IPS DF 6.9 (cell line): ENCODE data around the gene ARHGAP26.

Experiments
- DNase-seq: peaks from one replicate; pipeline ENCODE4 v3.0.0-alpha.2; 2013; ENCODE audit warnings: low read depth, low spot score
- H3K27ac ChIP-seq: one replicate; pipeline ENCODE4 v1.5.1; 2013; ENCODE audit warnings: low read length, control low read depth
- H3K27me3 ChIP-seq: 2 replicates; pipeline ENCODE4 v1.6.1; 2013; ENCODE audit warnings: mild to moderate bottlenecking, low read length; ENCODE audit not compliant: control insufficient read depth, insufficient read depth
- H3K36me3 ChIP-seq: 2 replicates; pipeline ENCODE4 v1.6.1; 2013; ENCODE audit warnings: low read length; ENCODE audit not compliant: control insufficient read depth, insufficient read depth
- H3K4me1 ChIP-seq: 2 replicates; pipeline ENCODE4 v1.6.1; 2013; ENCODE audit warnings: low read length; ENCODE audit not compliant: control insufficient read depth, insufficient read depth
- H3K4me3 ChIP-seq: 2 replicates; pipeline ENCODE4 v1.5.1; 2013; ENCODE audit warnings: mild to moderate bottlenecking, low read length
- H3K9me3 ChIP-seq: 2 replicates; pipeline ENCODE4 v1.6.1; 2013; ENCODE audit warnings: low read length, inconsistent platforms; ENCODE audit not compliant: control insufficient read depth, insufficient read depth
- WGBS: extraction: QIAGEN DNeasy Blood & Tissue Kit; methylation state at CpG from one replicate; pipeline ENCODE4 v1.1.7; 2013; ENCODE audit warnings: mixed read lengths, missing lambda C conversion rate; ENCODE audit not compliant: insufficient read length, insufficient coverage; 5-methylcytosine and 5-hydroxymethylcytosine counted together

The ARHGAP26 gene

GRCh38 chr5:142784401-142784955, 14.3 kb downstream of the ARHGAP26 start:
- no peaks in the 10 kb centered on the region for H3K9me3 ChIP-seq
- H3K4me3 ChIP-seq, result no peak overlapping the region
- DNase-seq, result no peak
- H3K27ac ChIP-seq, result no peak overlapping the region
- H3K4me1 ChIP-seq, result peaks cover 7% of the 10 kb centered on the region
- H3K36me3 ChIP-seq, result no peaks in the 10 kb centered on the region
- WGBS, result no CpG with 5 or more reads among the region's 7 CpGs
- no peaks in the 10 kb centered on the region for H3K27me3 ChIP-seq

DNA sequence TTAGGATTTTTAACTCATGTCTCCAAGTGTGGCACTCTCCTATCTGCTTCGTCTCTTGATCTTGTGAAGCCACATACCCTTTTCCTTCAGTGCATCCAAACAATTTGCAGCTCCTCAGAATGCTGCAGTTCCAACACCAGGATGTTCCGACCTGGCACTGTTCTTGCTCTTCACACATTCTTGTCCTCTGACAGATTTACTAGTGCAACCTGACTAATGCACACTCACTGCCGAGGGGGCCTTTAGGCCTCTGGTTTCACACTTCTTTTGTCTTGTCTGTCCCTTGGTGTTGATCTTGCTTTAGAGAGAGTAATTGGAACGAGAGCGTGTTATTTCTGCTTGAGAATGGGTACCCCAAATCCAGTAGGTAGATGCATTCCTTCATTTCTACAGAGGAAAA, 15.0 kb downstream of the ARHGAP26 start:
- no peaks in the 10 kb centered on the region for H3K9me3 ChIP-seq
- H3K27me3 ChIP-seq, result no peaks in the 10 kb centered on the region
- no peak overlapping the region for H3K4me3 ChIP-seq
- no peak for DNase-seq
- WGBS, result no CpG with 5 or more reads among the region's 5 CpGs
- peaks cover 7% of the 10 kb centered on the region for H3K4me1 ChIP-seq
- no peak overlapping the region for H3K27ac ChIP-seq
- no peaks in the 10 kb centered on the region for H3K36me3 ChIP-seq

GRCh38 chr5:142789206-142789605, 19.0 kb downstream of the ARHGAP26 start:
- H3K36me3 ChIP-seq, result no peaks in the 10 kb centered on the region
- no peak for DNase-seq
- no peaks in the 10 kb centered on the region for H3K9me3 ChIP-seq
- no peak overlapping the region for H3K4me3 ChIP-seq
- H3K27me3 ChIP-seq, result no peaks in the 10 kb centered on the region
- H3K4me1 ChIP-seq, result no peaks in the 10 kb centered on the region
- no CpG with 5 or more reads among the region's 1 CpG for WGBS
- no peak overlapping the region for H3K27ac ChIP-seq

DNA sequence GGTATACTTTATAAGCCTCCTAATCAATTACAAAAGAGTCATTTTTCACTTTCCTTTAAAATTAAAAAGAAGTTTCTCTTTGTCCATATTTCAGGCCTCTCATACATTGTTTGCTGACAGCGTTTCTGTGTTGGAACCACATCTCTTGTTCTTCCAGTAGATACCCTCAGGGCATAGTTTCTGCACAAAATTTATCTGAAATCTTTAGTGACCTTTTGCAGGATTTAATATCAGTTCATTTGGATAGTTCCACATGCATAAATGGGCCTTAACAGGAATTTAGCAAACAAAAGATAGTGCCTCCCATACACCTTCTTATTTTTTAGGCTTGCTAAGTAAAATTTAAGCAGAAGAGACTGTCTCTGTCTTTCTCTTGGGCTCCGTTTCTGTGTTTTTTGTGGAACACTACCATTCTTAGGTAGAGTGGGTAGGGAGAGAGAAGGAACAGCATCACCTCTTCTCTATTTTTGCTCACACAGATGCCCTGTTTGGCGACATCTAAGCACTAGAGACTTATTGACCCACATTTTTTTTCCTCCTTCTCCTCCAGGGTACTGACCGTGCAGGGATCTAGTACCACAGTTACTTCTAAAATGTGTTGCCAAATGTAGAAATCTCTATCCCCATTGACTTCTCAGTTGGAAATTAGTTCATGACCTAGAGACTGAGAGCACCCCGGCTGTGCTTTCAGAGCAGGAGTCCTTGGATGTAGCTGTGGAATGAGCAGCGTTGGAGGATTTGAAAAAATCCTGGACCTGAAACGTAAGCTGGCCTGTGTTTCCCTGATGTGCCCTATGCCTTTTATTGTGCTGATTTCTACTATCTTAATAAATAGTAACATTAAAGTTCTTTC, 22.1 kb downstream of the ARHGAP26 start:
- H3K9me3 ChIP-seq, result no peaks in the 10 kb centered on the region
- no peaks in the 10 kb centered on the region for H3K27me3 ChIP-seq
- H3K36me3 ChIP-seq, result no peaks in the 10 kb centered on the region
- no peak overlapping the region for H3K4me3 ChIP-seq
- H3K27ac ChIP-seq, result no peak overlapping the region
- DNase-seq, result no peak
- no peaks in the 10 kb centered on the region for H3K4me1 ChIP-seq
- WGBS, result no CpG with 5 or more reads among the region's 7 CpGs

- no CpG with 5 or more reads among the region's 5 CpGs for whole genome bisulfite sequencing
- no peaks in the 10 kb centered on the region for H3K9me3 ChIP-seq
- DNase-seq, result no peak
- no peaks in the 10 kb centered on the region for H3K27me3 ChIP-seq
- H3K36me3 ChIP-seq, result no peaks in the 10 kb centered on the region
- no peak overlapping the region for H3K27ac ChIP-seq
- H3K4me1 ChIP-seq, result no peaks in the 10 kb centered on the region
- no peak overlapping the region for H3K4me3 ChIP-seq
Measured at GRCh38 chr5:142792865-142793232, 22.7 kb downstream of the ARHGAP26 start.

- Histone ChIP-seq H3K4me1 (no peaks in the 10 kb centered on the region), H3K9me3 (no peaks in the 10 kb centered on the region), H3K4me3 (no peak overlapping the region), H3K27me3 (no peaks in the 10 kb centered on the region), H3K36me3 (no peaks in the 10 kb centered on the region), H3K27ac (no peak overlapping the region)
- no CpG with 5 or more reads among the region's 2 CpGs for WGBS
- DNase-seq, result no peak
Measured at GRCh38 chr5:142794537-142794936, 24.4 kb downstream of the ARHGAP26 start.

- Histone ChIP-seq H3K27me3 (no peaks in the 10 kb centered on the region), H3K9me3 (no peaks in the 10 kb centered on the region), H3K4me3 (no peak overlapping the region), H3K36me3 (no peaks in the 10 kb centered on the region), H3K27ac (no peak overlapping the region), H3K4me1 (no peaks in the 10 kb centered on the region)
- WGBS, result no CpG with 5 or more reads among the region's 3 CpGs
- no peak for DNase-seq
Measured at GRCh38 chr5:142795251-142795650, 25.1 kb downstream of the ARHGAP26 start.

DNA sequence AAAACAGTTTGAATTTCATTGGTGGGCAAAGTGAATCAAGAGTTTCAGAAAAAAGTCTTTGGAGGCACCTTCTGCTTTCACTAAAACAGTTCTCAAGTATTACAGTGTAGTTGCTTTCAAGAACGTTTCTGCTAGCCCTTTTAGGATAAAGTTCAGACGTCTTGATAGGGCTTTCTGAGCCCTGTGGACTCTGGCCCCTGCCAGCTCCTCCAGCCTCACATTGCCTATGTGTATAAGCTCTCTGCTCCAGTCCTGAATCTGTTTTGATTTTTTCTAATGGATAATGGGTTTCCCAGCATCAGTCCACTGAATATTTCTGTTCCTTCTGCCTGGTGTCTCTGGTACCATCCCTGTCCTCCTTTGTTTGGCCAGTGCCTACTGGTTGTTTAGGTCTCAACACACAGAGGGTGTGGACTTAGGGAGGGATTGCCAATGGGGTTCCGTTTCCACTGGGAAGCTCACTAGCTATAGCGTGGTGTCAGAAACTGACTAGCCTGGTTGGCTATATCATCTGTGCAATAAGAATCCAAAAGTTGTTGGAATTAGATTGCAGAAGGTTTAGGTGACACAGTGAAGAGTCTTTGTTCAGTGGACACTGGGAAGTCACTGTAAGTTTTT, 26.4 kb downstream of the ARHGAP26 start:
- Histone ChIP-seq H3K27me3 (no peaks in the 10 kb centered on the region), H3K27ac (no peak overlapping the region), H3K4me3 (no peak overlapping the region), H3K9me3 (no peaks in the 10 kb centered on the region), H3K4me1 (no peaks in the 10 kb centered on the region), H3K36me3 (no peaks in the 10 kb centered on the region)
- no CpG with 5 or more reads among the region's 4 CpGs for WGBS
- no peak for DNase-seq

GRCh38 chr5:142797420-142797819, 27.2 kb downstream of the ARHGAP26 start:
- no peak overlapping the region for H3K4me3 ChIP-seq
- H3K36me3 ChIP-seq, result no peaks in the 10 kb centered on the region
- H3K9me3 ChIP-seq, result no peaks in the 10 kb centered on the region
- no CpG with 5 or more reads among the region's 3 CpGs for WGBS
- DNase-seq, result no peak
- H3K4me1 ChIP-seq, result no peaks in the 10 kb centered on the region
- no peak overlapping the region for H3K27ac ChIP-seq
- no peaks in the 10 kb centered on the region for H3K27me3 ChIP-seq

DNA sequence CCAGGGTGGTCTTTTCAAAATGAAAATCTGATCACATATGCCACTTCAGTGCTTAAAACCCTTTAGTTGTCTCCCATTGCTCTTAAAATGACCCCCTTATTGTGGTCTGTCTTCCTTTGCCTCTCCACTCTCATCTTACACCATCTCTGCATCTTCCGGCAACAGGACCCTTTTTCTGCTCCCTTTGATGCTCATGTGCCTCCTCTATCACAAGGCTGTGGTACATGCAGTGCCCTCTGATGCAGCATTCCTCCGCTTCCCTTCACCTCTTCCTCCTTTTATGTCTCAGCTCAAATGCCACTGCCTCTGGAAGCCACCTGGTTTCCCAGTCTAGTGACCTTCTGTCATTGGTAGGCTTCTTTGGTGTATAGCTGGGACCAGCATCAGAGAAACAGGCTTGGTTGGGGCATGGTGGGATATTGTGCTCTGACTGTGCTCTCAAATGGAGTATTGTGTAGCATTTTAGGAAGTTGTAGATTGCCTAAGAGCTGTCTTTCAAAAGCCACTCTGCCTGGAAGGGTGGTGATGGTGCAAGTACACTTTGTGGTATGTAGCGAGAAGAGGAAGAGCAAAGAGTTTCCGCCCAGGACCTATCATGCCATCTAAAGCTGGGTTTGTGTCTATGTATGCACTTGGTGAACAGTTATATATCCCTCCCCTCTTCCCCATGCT, 28.1 kb downstream of the ARHGAP26 start:
- Histone ChIP-seq H3K27me3 (no peaks in the 10 kb centered on the region), H3K36me3 (no peaks in the 10 kb centered on the region), H3K4me1 (no peaks in the 10 kb centered on the region), H3K4me3 (no peak overlapping the region), H3K27ac (no peak overlapping the region), H3K9me3 (no peaks in the 10 kb centered on the region)
- WGBS, result no CpG with 5 or more reads among the region's 4 CpGs
- DNase-seq, result no peak
